ENCODE measurements around the gene C10orf67.

Gene C10orf67

GRCh38 chr10:23195846-23196600 lies 148.6 kb downstream of the C10orf67 start:
- DNase-seq, result no peak

DNA sequence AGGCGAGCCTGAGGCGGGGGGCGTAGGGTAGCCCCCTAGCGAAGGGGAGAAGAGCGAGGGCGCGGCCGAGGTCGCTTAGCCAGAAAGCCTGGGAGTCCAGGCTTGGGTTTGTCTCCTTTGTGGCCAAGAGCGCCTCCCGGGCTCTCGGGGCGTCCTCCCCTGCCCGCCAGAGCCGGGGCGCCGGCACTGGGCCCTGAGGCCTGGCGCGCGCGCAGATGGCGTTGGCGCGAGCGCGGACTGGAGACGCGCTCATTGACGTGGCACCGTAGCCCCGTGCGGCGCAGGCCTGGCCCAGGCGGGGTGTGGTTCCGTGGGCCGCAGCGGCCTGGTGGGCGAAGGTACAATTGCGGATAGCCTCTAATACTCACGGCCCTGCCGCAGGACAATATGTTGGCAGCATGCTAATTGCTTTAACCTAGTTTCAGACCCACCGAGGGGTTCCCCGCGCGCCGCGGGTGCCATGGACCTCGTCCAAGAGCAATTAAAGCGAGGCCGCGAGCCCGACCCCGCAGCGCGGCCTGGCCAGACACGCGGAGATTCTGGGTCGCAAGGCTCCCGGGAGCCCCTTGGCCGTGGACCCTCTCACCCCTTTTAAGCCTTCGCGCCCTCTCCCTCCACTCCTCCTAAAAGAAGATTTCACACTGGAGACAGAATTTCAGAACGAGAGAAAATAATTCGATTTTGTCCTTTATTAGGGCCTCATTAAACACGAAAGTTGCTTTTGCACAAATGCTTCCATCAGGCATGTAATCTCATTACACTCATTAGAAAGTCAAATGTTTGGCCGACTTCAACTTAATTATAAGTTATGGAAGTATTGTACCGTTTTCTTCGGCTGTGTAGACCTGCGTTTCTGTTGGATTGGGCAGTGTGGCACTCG lies 149.4 kb downstream of the C10orf67 start:
- DNase-seq, result no peak

GRCh38 chr10:23194471-23194965 lies 150.1 kb downstream of the C10orf67 start:
- DNase-seq, result no peak

- DNase-seq, result no peak
These were observed 151.0 kb downstream of the C10orf67 start for GRCh38 chr10:23193435-23194074.

DNA sequence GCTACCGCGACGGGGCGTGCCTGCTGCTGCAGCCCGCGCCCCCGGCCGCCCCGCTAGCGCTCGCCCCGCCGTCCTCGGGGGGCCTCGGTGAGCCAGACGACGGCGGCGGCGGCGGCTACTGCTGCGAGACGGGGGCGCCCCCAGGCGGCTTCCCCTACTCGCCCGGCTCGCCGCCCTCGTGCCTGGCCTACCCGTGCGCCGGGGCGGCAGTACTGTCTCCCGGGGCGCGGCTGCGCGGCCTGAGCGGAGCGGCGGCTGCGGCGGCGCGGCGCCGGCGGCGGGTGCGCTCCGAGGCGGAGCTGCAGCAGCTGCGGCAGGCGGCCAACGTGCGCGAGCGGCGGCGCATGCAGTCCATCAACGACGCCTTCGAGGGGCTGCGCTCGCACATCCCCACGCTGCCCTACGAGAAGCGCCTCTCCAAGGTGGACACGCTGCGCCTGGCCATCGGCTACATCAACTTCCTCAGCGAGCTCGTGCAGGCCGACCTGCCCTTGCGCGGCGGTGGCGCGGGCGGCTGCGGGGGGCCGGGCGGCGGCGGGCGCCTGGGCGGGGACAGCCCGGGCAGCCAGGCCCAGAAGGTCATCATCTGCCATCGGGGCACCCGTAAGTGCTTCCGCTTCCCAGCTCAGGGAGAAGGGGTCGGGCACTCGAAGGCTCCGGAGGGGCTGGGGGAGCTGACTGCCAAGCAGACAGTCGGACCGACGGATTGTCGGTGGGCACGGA lies 151.7 kb downstream of the C10orf67 start:
- no peak for DNase-seq

DNA sequence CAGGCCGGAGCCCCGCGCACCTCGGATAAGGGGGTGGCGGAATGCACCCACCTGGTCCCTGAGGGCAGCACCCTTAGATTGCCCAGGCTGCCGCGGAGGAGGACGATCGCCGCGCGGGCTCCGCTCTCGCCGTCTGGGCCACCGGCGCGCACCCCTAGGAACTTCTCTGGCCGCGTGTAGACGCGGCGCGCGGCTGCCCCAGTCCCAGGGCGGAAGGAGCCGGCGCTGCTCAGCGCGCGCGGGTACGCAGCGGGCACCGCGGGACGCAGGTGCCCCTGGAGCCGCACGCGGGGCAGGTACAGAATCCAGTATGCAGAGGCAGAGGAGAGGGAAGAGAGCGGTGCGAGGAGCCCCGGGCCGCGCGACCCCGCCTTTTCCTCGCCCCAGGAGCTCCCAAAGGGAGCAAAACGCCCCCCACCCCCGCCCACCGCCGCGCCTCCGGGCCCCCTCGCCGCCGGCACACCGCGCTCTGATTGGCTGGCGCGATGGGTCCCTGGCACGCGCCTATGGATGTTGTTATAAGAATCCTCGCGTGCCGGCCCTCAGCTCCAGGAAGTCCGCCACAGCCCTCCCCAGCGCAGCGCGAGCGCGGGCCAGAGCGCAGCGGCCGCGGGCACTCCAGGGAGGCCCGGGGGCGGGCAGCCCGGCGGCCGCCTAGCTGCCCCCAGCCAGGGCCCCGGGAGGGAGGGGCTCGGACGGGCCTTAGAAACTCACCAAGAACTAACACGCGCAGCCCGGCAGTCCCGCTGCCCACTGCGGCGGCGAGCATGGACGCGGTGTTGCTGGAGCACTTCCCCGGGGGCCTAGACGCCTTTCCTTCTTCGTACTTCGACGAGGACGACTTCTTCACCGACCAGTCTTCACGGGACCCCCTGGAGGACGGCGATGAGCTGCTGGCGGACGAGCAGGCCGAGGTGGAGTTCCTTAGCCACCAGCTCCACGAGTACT lies 152.6 kb downstream of the C10orf67 start, which contains the start of gene PTF1A:
PTF1A (plus strand) TSS at position 549 of the 948 bp plus-strand sequence; CDS start at position 768, 219 bp downstream.
- DNase-seq, result no peak

DNA sequence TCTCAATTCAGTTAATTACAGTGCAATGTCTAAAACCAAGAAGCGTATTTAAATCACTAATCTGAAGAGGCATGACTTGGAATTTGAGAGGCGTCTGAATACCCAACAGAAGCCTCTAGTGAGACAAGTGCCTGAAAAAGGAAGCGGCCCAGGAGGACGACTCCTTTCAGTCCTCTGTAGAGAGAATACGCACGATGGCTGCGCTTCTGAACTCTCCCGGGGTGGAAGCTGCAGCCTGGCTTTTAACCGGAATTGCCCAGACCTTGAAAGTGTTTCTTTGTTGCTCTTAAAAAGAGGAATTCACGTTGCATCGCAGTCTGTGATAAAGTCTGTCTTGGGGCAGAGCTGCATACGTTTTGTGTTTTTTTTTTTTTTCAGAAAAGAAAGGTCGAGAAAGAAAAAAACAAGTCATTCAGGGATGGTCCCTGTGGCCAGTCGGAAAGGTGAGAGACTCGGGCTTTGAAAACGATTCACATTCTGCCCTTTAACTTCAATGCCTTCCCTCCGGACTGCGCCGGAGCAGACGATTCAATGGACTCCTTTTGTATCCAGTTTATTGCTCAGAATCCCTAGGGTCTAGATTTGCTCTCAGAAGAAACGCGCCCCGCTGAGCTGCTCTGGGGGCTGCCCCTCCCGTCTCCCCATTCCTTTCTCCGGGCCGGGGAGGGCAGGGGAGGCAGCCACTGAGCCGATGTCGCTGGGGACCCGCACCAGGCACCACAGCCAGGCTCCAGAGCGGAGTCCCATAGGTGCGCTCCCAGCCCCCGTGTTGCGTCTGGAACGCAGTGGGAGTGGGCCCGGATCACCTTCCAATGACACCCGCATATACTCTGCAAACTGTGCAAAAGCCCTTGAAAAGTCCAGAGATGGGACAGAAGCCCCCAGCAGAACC lies 153.5 kb downstream of the C10orf67 start:
- no peak for DNase-seq

DNA sequence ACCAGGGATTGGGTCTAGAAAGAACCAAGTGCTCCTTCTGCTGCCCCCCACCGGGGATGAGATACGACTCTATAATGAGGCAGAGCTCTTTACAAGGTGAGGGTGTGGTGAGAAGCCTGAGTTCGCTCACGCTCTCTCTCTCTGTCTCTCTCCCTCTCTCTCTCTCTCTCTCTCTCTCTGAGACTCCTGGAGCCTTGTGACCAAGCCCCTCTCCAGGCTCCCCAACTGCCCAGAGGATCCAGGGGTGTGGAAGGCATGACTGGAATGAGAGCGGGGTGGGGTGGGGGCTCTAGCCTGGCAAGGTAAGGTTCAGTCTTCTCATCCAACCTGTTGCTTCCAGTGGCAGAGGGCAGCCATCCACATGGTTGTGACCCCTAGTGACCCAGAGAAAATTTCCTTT lies 155.6 kb downstream of the C10orf67 start:
- no peak for DNase-seq

- no peak for DNase-seq
These were observed 157.4 kb downstream of the C10orf67 start for GRCh38 chr10:23187155-23187554.

- no peak for DNase-seq
These were observed 157.9 kb downstream of the C10orf67 start for GRCh38 chr10:23186697-23187096.

GRCh38 chr10:23186178-23186577 lies 158.4 kb downstream of the C10orf67 start:
- no peak for DNase-seq

DNA sequence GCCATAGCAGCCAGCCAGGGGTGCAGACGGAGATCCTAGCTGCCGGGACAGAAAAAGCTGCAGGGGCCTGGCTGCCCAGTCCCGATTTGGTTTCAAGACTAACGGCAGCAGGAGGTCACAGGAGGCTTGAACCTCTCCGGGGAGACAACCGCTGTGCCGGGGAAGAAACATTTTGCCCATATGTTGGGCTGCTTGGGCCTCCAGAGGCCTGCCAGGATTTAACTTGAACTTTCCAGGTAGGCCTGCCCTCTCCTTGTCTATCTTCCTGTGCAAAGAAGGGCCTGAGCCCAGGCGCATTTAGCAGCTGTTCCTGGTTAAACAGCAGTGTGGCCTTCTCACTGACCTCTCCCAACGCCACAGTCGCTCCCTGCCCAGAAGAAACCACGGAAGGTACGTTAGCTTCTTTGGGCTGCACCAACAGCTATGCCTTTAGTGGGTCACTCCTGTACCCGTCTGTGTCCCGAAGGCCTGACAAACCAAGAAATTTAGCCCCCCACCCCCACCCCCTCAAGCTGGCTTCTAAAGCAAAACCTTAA lies 169.6 kb downstream of the C10orf67 start:
- no peak for DNase-seq

- no peak for DNase-seq
These were observed 170.3 kb downstream of the C10orf67 start for GRCh38 chr10:23174074-23174976.

DNA sequence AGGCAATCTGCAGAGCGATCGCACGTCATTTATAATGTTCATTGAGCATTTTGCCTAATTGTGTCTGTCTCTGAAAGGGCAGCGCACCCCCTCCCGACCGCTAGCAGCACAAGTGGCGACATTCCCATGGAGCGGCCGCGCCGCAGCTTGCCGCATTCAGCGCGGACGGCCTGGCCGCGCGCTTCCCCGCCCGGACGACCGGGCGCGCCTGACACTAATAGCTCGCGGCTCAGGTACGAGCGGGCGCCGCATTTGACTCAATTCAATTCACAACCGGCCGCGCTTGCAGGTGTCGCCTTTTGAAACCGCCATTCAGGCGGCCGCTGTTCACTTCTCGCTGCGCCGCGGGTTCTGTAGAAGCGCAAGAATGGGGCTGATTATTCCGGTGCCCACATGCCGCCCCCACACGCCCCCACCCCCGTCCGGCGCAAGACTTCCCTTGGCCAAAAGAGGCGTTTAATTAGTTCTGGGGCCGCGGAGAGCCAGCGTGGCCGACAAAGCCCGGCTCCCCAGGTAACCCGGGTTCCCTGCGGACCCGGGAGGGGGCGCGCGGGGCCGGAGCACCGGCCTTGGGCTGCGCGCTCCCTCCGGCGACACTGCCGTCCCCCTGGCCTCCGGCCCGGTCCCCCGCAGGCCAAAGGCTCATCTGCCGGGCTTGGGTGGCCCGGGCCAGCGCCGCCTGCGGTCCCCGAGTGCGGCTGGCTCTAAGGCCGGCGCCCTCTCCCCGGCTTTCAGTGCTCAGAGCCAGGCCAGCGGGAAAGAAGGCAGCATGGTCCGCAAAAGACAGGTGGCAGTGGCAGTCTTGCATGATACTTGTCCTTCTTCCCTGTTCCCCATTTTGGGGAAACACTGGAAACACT lies 171.2 kb downstream of the C10orf67 start:
- DNase-seq, result no peak

GRCh38 chr10:23172429-23173213 lies 172.0 kb downstream of the C10orf67 start:
- DNase-seq, result no peak

GRCh38 chr10:23171232-23171876 lies 173.2 kb downstream of the C10orf67 start:
- DNase-seq, result no peak

Data from stimulated activated CD8-positive, alpha-beta memory T cell treated with anti-CD3 and anti-CD28 coated beads, Interleukin-4, amount 100 ng/mL, for 48 hours (primary cell).